ENCODE measurements around the gene SPATA13. TPM values are rescaled to one million over a fixed set of nuclear protein-coding genes. Genes with fewer than 3 reads are reported as not detected.
"Not testable (repeated sequence)": the region's sequence is repeated elsewhere in the genome, so short reads cannot be mapped to it uniquely, and the experiment has no call there.

SPATA13 gene
- total RNA-seq, 1 donor from 2014 or later, result 12.1 TPM

- DNase-seq (ENCODE audit: low read depth), result no peak
- TF ChIP-seq, protein P1, sequence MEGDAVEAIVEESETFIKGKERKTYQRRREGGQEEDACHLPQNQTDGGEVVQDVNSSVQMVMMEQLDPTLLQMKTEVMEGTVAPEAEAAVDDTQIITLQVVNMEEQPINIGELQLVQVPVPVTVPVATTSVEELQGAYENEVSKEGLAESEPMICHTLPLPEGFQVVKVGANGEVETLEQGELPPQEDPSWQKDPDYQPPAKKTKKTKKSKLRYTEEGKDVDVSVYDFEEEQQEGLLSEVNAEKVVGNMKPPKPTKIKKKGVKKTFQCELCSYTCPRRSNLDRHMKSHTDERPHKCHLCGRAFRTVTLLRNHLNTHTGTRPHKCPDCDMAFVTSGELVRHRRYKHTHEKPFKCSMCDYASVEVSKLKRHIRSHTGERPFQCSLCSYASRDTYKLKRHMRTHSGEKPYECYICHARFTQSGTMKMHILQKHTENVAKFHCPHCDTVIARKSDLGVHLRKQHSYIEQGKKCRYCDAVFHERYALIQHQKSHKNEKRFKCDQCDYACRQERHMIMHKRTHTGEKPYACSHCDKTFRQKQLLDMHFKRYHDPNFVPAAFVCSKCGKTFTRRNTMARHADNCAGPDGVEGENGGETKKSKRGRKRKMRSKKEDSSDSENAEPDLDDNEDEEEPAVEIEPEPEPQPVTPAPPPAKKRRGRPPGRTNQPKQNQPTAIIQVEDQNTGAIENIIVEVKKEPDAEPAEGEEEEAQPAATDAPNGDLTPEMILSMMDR (conservative IDR thresholded peaks at IDR 0.05; ENCODE audit: low read depth, low read length), result peak; percentile 48
- no peak overlapping the region for H3K4me3 ChIP-seq (ENCODE audit: low read depth, low read length)
These were observed 152.9 kb downstream of the SPATA13 start for GRCh38 chr13:24313439-24313838.

DNA sequence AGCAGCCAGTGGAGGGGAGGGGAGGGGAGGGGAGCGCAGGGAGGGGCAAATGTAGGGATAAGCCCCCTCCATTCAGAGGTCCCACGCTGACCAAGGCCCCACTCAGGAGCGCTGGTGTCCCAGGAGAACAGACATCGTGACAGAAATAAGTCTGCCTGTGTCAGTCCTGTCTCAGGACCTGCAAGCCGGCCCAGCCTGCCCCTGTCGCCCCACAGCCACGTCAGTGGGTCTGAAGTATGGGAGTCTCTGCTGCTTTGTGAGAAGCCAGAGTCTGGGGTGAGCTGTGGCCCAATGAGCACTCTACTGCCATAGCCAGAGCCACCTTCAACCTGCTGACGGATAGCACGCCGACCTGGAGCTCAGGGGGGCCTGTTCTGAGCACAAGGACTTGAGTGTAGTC lies 157.3 kb downstream of the SPATA13 start:
- not testable (repeated sequence) for DNase-seq (ENCODE audit: low read depth); H3K4me3 ChIP-seq (ENCODE audit: low read depth, low read length)

- not testable (repeated sequence) for DNase-seq (ENCODE audit: low read depth)
These were observed 158.4 kb downstream of the SPATA13 start for GRCh38 chr13:24318878-24319277.

DNA sequence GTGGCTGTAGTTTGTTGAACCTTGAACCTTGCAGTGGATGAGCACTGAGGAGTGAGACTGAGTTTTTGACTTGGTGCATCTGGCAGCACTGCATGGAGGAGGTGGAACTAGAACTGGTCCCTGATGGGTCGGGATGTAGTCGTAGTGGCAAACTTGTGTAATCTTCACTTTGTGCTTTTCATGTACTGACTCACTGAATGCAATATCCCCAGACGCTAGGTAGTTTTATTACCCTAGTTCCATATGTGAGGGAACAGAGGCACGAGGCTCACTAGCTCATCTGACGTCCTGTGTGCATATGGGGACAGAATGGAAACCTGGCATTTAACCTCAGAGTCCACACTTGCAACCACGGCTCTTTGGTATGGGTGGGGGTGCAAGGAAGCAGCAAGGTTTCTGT lies 159.1 kb downstream of the SPATA13 start:
- DNase-seq (ENCODE audit: low read depth); H3K4me3 ChIP-seq (ENCODE audit: low read depth, low read length): not testable (repeated sequence)

More at GRCh38 chr13:24318878-24319277, 158.4 kb downstream of the SPATA13 start:
- not testable (repeated sequence) for H3K4me3 ChIP-seq (ENCODE audit: low read depth, low read length)

DNA sequence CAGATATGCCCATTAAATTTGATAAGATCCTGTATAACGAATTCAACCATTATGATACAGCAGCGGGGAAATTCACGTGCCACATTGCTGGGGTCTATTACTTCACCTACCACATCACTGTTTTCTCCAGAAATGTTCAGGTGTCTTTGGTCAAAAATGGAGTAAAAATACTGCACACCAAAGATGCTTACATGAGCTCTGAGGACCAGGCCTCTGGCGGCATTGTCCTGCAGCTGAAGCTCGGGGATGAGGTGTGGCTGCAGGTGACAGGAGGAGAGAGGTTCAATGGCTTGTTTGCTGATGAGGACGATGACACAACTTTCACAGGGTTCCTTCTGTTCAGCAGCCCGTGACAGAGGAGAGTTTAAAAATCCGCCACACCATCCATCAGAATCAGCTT lies 160.9 kb downstream of the SPATA13 start:
- not testable (repeated sequence) for H3K4me3 ChIP-seq (ENCODE audit: low read depth, low read length); DNase-seq (ENCODE audit: low read depth)

- H3K4me3 ChIP-seq (ENCODE audit: low read depth, low read length); DNase-seq (ENCODE audit: low read depth): not testable (repeated sequence)
- TF ChIP-seq, protein P1 (conservative IDR thresholded peaks at IDR 0.05; ENCODE audit: low read depth, low read length), result peak; percentile 49
These were observed 161.9 kb downstream of the SPATA13 start for GRCh38 chr13:24322470-24322869.

- TF ChIP-seq, protein P1 (conservative IDR thresholded peaks at IDR 0.05; ENCODE audit: low read depth, low read length), result no peak
- DNase-seq (ENCODE audit: low read depth), result no peak
- no peak overlapping the region for H3K4me3 ChIP-seq (ENCODE audit: low read depth, low read length)
These were observed 162.7 kb downstream of the SPATA13 start for GRCh38 chr13:24323036-24323738.

DNA sequence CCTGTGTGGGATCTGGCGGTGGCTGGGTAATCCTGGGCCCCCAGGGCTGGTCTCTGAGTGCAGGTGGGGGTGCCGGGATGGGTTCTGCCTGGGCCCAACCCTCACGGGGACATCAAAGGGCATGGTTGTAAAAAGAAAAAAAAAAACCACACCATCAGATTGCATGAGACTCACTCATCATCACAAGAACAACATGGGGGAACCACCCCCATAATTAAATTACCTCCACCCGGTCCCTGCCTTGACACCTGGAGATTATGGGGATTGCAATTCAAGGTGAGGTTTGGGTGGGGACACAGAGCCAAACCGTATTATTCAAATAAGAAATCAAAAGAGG lies 163.2 kb downstream of the SPATA13 start:
- TF ChIP-seq, protein P1 (conservative IDR thresholded peaks at IDR 0.05; ENCODE audit: low read depth, low read length), result no peak
- no peak for DNase-seq (ENCODE audit: low read depth)
- H3K4me3 ChIP-seq (ENCODE audit: low read depth, low read length), result no peak overlapping the region

DNA sequence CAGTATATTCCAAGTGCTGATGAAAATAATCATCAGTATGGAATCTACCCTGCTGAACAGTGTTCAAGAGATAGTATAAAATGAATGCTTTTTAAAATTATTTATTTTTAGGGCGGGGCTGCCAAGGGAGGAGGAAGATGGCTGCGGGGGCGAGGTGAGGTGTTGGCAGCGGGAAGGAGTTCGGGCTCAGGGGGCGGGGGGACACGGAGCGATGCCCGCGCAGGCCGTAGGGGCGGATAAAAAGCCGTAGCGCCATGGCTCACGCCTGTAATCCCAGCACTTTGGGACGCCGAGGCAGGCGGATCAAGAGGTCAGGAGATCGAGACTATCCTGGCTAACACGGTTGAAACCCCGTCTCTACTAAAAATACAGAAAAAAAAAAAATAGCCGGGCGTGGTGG lies 167.1 kb downstream of the SPATA13 start:
- H3K4me3 ChIP-seq (ENCODE audit: low read depth, low read length); DNase-seq (ENCODE audit: low read depth): not testable (repeated sequence)

DNA sequence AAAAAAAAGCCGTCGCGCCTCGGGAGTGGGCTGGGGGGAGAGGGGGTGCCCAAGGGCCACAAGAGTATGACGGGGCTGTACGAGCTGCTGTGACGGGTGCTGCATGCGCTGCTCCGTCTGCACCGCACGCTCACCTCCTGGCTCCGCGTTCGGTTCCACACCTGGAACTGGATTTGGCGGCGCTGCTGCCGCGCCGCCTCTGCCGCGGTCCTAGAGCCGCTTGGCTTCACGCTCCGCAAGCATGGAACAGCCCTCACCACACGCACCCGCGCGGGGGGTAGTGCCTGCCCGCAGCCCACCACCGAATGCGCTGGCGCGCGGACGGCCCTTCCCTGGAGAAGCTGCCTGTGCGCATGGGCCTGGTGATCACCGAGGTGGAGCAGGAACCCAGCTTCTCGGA lies 167.6 kb downstream of the SPATA13 start:
- TF ChIP-seq, protein P1 (conservative IDR thresholded peaks at IDR 0.05; ENCODE audit: low read depth, low read length), result no peak
- peak overlapping the region; percentile 42 for H3K4me3 ChIP-seq (ENCODE audit: low read depth, low read length)

More for the DNA sequence above, 167.6 kb downstream of the SPATA13 start:
- DNase-seq (ENCODE audit: low read depth), result no peak

Measured in epithelial cell of proximal tubule (primary cell).